Measurements from ENCODE around the gene EHHADH. TPM values are rescaled to one million over a fixed set of nuclear protein-coding genes. Genes with fewer than 3 reads are reported as not detected.

Gene EHHADH
- total and polyA plus RNA-seq, 2 of the 13 experiments (the other 11 are each of a cell fraction or from before 2014, with no cell fraction given), result 14.5 to 38.9 TPM

DNA sequence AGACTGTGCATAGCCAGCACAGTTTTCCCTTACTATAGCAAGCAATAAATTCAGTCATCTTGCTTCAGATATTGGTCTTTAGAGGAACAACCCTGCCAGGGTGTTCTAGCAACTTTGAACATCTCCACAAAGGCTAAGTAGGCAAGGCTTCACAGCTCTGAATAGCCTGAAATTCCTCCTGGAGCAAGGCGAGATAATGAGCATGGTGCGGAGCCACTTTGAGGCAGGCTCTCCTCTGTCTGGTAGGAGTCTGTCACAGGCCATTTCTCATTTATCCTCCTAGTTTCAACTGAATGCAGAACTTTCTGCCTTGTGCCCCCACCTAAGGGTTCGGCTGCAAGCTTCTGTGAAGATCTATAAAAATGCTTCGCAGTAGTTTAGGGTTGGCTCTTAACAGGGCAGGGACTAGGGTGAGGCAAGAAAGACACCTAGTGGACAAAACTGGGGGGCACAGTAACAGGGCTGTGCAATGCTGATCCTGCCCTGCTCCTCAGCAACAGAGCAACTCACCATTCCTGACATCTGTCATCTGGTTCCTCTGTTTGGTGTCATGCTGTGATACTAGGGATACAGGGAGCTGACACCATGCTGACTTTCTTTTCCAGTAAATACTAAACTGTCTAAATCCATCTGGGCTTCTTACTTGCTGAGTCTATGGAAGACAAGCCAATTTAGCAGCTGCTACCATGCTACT, 16.6 kb upstream of the EHHADH start (continued):
- TF ChIP-seq ZNF264 (CRISPR knock-in tag; IDR thresholded peaks at IDR 0.05) (no peak), ZMYM2 (CRISPR knock-in tag; IDR thresholded peaks at IDR 0.05) (no peak), ZIK1 (CRISPR knock-in tag; IDR thresholded peaks at IDR 0.05; ENCODE audit: borderline replicate concordance, low read depth) (no peak), ZNF501 (CRISPR knock-in tag; IDR thresholded peaks at IDR 0.05) (peak; percentile 33; the same call in 1 of the 2 replicates), ZNF225 (CRISPR knock-in tag; IDR thresholded peaks at IDR 0.05) (no peak), PHF5A (CRISPR knock-in tag; IDR thresholded peaks at IDR 0.05; ENCODE audit: low read depth, unreplicated experiment) (no peak), ZNF589 (CRISPR knock-in tag; conservative IDR thresholded peaks at IDR 0.05) (no peak)
- TF ChIP-seq, protein P1, sequence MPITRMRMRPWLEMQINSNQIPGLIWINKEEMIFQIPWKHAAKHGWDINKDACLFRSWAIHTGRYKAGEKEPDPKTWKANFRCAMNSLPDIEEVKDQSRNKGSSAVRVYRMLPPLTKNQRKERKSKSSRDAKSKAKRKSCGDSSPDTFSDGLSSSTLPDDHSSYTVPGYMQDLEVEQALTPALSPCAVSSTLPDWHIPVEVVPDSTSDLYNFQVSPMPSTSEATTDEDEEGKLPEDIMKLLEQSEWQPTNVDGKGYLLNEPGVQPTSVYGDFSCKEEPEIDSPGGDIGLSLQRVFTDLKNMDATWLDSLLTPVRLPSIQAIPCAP (CRISPR knock-in tag; IDR thresholded peaks at IDR 0.05; ENCODE audit: low read depth), result no peak
- TF ChIP-seq, protein P2, sequence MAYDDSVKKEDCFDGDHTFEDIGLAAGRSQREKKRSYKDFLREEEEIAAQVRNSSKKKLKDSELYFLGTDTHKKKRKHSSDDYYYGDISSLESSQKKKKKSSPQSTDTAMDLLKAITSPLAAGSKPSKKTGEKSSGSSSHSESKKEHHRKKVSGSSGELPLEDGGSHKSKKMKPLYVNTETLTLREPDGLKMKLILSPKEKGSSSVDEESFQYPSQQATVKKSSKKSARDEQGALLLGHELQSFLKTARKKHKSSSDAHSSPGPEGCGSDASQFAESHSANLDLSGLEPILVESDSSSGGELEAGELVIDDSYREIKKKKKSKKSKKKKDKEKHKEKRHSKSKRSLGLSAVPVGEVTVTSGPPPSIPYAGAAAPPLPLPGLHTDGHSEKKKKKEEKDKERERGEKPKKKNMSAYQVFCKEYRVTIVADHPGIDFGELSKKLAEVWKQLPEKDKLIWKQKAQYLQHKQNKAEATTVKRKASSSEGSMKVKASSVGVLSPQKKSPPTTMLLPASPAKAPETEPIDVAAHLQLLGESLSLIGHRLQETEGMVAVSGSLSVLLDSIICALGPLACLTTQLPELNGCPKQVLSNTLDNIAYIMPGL (CRISPR knock-in tag; IDR thresholded peaks at IDR 0.05; ENCODE audit: borderline replicate concordance in 1 of 2, low read depth in 1 of 2), result no peak
- TF ChIP-seq, protein P3, sequence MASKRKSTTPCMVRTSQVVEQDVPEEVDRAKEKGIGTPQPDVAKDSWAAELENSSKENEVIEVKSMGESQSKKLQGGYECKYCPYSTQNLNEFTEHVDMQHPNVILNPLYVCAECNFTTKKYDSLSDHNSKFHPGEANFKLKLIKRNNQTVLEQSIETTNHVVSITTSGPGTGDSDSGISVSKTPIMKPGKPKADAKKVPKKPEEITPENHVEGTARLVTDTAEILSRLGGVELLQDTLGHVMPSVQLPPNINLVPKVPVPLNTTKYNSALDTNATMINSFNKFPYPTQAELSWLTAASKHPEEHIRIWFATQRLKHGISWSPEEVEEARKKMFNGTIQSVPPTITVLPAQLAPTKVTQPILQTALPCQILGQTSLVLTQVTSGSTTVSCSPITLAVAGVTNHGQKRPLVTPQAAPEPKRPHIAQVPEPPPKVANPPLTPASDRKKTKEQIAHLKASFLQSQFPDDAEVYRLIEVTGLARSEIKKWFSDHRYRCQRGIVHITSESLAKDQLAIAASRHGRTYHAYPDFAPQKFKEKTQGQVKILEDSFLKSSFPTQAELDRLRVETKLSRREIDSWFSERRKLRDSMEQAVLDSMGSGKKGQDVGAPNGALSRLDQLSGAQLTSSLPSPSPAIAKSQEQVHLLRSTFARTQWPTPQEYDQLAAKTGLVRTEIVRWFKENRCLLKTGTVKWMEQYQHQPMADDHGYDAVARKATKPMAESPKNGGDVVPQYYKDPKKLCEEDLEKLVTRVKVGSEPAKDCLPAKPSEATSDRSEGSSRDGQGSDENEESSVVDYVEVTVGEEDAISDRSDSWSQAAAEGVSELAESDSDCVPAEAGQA (IDR thresholded peaks at IDR 0.05; ENCODE audit: low read depth), result no peak
- TF ChIP-seq, protein P3 (CRISPR knock-in tag; IDR thresholded peaks at IDR 0.05; ENCODE audit: borderline replicate concordance), result no peak
- TF ChIP-seq, protein P4, sequence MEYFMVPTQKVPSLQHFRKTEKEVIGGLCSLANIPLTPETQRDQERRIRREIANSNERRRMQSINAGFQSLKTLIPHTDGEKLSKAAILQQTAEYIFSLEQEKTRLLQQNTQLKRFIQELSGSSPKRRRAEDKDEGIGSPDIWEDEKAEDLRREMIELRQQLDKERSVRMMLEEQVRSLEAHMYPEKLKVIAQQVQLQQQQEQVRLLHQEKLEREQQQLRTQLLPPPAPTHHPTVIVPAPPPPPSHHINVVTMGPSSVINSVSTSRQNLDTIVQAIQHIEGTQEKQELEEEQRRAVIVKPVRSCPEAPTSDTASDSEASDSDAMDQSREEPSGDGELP (IDR thresholded peaks at IDR 0.05; ENCODE audit: borderline replicate concordance, low read depth), result no peak
